SH-SY5Y (cell line): ENCODE measurements around the gene C2orf72.

Experiments
- GATA2 ChIP-seq: IDR thresholded peaks from 2 replicates; pipeline ENCODE4 v1.6.1; 2011; ENCODE audit warnings: mild to moderate bottlenecking, low read depth, low read length
- GATA3 ChIP-seq: IDR thresholded peaks from 2 replicates; pipeline ENCODE4 v1.6.1; 2011; ENCODE audit warnings: low read depth, mild to moderate bottlenecking, low read length, moderate library complexity

DNA sequence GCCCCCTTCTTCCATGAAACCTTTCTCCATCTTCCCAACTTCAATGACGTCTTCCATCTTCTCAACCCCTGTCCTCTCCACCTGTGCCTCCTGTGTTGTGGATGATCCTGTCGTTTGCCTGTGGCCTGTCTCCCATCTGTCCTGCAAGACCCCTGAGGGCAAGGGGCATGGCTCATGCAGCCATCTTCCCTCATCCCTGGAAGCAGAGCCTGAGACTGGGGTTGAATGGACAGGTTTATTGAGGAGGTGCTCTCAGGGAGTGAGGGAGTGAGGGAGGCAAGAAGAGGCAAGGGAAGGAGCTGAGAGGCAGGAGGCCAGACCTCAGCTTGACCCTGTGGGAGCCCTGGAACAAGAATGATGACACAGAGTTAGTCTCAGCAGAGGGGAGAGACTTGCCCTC, 34.1 kb upstream of the C2orf72 start:
- TF ChIP-seq GATA3: no peak
- TF ChIP-seq GATA2: no peak
